ENCODE measurements around the gene DDHD1.
A peak's percentile ranks its signal among the peaks of the same experiment; 100 is the strongest.
"Not testable (repeated sequence)": the region's sequence is repeated elsewhere in the genome, so short reads cannot be mapped to it uniquely, and the experiment has no call there.

Gene DDHD1

GRCh38 chr14:53152184-53152886, 788 bp downstream of the DDHD1 start:
- peak; percentile 34 to 47 for DNase-seq (ENCODE audit: low read depth in 2 of 2)

- DNase-seq (ENCODE audit: low read depth in 2 of 2), result peak; percentile 4 to 9
Observed at GRCh38 chr14:53151523-53152183, 1.5 kb downstream of the DDHD1 start.

- DNase-seq (ENCODE audit: low read depth in 2 of 2), result no peak
Observed at GRCh38 chr14:53149668-53150316, 3.3 kb downstream of the DDHD1 start.

GRCh38 chr14:53148671-53149070, 4.5 kb downstream of the DDHD1 start:
- DNase-seq (ENCODE audit: low read depth in 2 of 2), result no peak

- DNase-seq (ENCODE audit: low read depth in 2 of 2), result no peak
Observed at GRCh38 chr14:53147893-53148292, 5.2 kb downstream of the DDHD1 start.

- DNase-seq (ENCODE audit: low read depth in 2 of 2), result no peak
Observed at GRCh38 chr14:53147208-53147607, 5.9 kb downstream of the DDHD1 start.

- DNase-seq (ENCODE audit: low read depth in 2 of 2), result no peak
Observed at GRCh38 chr14:53146739-53147138, 6.4 kb downstream of the DDHD1 start.

GRCh38 chr14:53144244-53144643, 8.9 kb downstream of the DDHD1 start:
- no peak for DNase-seq (ENCODE audit: low read depth in 2 of 2)

GRCh38 chr14:53140585-53140984, 12.5 kb downstream of the DDHD1 start:
- no peak for DNase-seq (ENCODE audit: low read depth in 2 of 2)

- DNase-seq (ENCODE audit: low read depth in 2 of 2), result no peak
Observed at GRCh38 chr14:53137568-53138203, 15.4 kb downstream of the DDHD1 start.

- not testable (repeated sequence) for DNase-seq (ENCODE audit: low read depth in 2 of 2)
Observed at GRCh38 chr14:53130491-53130890, 22.6 kb downstream of the DDHD1 start.

- no peak for DNase-seq (ENCODE audit: low read depth in 2 of 2)
Observed at GRCh38 chr14:53128303-53129028, 24.7 kb downstream of the DDHD1 start.

GRCh38 chr14:53127832-53128231, 25.3 kb downstream of the DDHD1 start:
- no peak for DNase-seq (ENCODE audit: low read depth in 2 of 2)

GRCh38 chr14:53127151-53127550, 26.0 kb downstream of the DDHD1 start:
- DNase-seq (ENCODE audit: low read depth in 2 of 2), result no peak

- DNase-seq (ENCODE audit: low read depth in 2 of 2), result no peak
Observed at GRCh38 chr14:53126731-53127130, 26.4 kb downstream of the DDHD1 start.

GRCh38 chr14:53124786-53125185, 28.3 kb downstream of the DDHD1 start:
- DNase-seq (ENCODE audit: low read depth in 2 of 2), result no peak

GRCh38 chr14:53121419-53121818, 31.7 kb downstream of the DDHD1 start:
- not testable (repeated sequence) for DNase-seq (ENCODE audit: low read depth in 2 of 2)

GRCh38 chr14:53117479-53117878, 35.6 kb downstream of the DDHD1 start:
- not testable (repeated sequence) for DNase-seq (ENCODE audit: low read depth in 2 of 2)

GRCh38 chr14:53113989-53114388, 39.1 kb downstream of the DDHD1 start:
- no peak for DNase-seq (ENCODE audit: low read depth in 2 of 2)

- no peak for DNase-seq (ENCODE audit: low read depth in 2 of 2)
Observed at GRCh38 chr14:53110096-53110495, 43.0 kb downstream of the DDHD1 start.

GRCh38 chr14:53109105-53110041, 43.8 kb downstream of the DDHD1 start:
- peak in 1 of 2 donors; percentile 15 for DNase-seq (ENCODE audit: low read depth in 2 of 2)

All from stimulated activated CD8-positive, alpha-beta memory T cell treated with anti-CD3 and anti-CD28 coated beads, Interleukin-2, amount 100 ng/mL, for 1 hour (primary cell).